Endometrium (tissue), 2 donors: ENCODE measurements around the gene LRMDA.
A peak's percentile ranks its signal among the peaks of the same experiment; 100 is the strongest.

Experiments used
- FAIRE-seq: peaks from 2 replicates; lab custom pipeline; 2012; peaks lifted over from hg19 to GRCh38; lab: Jason Lieb, UNC
- donor health status: control.
- donor health status: control.

The LRMDA gene

GRCh38 chr10:75716506-75716905 lies 285.1 kb downstream of the LRMDA start:
- FAIRE-seq = no peak

GRCh38 chr10:75717126-75717916 lies 285.9 kb downstream of the LRMDA start:
- FAIRE-seq = no peak

- no peak for FAIRE-seq
Observed at GRCh38 chr10:75718991-75719390, 287.6 kb downstream of the LRMDA start.

- FAIRE-seq = no peak
Observed at GRCh38 chr10:75720157-75720556, 288.7 kb downstream of the LRMDA start.

GRCh38 chr10:75722020-75722419 lies 290.6 kb downstream of the LRMDA start:
- no peak for FAIRE-seq

GRCh38 chr10:75722609-75723008 lies 291.2 kb downstream of the LRMDA start:
- no peak for FAIRE-seq

- no peak for FAIRE-seq
Observed at GRCh38 chr10:75723319-75723980, 292.0 kb downstream of the LRMDA start.

- FAIRE-seq = no peak
Observed at GRCh38 chr10:75724047-75724446, 292.6 kb downstream of the LRMDA start.

GRCh38 chr10:75726522-75727483 lies 295.4 kb downstream of the LRMDA start:
- FAIRE-seq = no peak

GRCh38 chr10:75730847-75731246 lies 299.4 kb downstream of the LRMDA start:
- FAIRE-seq = no peak

- no peak for FAIRE-seq
Observed at GRCh38 chr10:75733135-75733890, 301.9 kb downstream of the LRMDA start.

- FAIRE-seq = no peak
Observed at GRCh38 chr10:75736151-75736640, 304.8 kb downstream of the LRMDA start.

- no peak for FAIRE-seq
Observed at GRCh38 chr10:75736889-75737579, 305.6 kb downstream of the LRMDA start.

- FAIRE-seq = no peak
Observed at GRCh38 chr10:75737580-75737949, 306.1 kb downstream of the LRMDA start.

- FAIRE-seq = no peak
Observed at GRCh38 chr10:75738924-75739323, 307.5 kb downstream of the LRMDA start.

GRCh38 chr10:75739414-75740143 lies 308.2 kb downstream of the LRMDA start:
- FAIRE-seq = no peak

GRCh38 chr10:75740541-75740940 lies 309.1 kb downstream of the LRMDA start:
- FAIRE-seq = no peak

- FAIRE-seq = no peak
Observed at GRCh38 chr10:75742355-75742754, 310.9 kb downstream of the LRMDA start.

- FAIRE-seq = no peak
Observed at GRCh38 chr10:75743291-75743778, 311.9 kb downstream of the LRMDA start.

GRCh38 chr10:75744261-75744660 lies 312.8 kb downstream of the LRMDA start:
- peak; percentile 88 for FAIRE-seq
